Stimulated activated CD8-positive, alpha-beta memory T cell treated with anti-CD3 and anti-CD28 coated beads, Interleukin-12 subunit alpha, Interleukin-12 subunit beta, amount 100 ng/mL, for 24 hours (primary cell): ENCODE measurements around the gene SRRM1.
"Not testable (repeated sequence)": the region's sequence is repeated elsewhere in the genome, so short reads cannot be mapped to it uniquely, and the experiment has no call there.

Experiments used
- DNase-seq: peaks from one replicate; pipeline ENCODE4 v3.0.0-alpha.2; 2020; ENCODE audit errors: extremely low read depth

The SRRM1 gene

GRCh38 chr1:24695202-24695974, 52.3 kb downstream of the SRRM1 start:
- DNase-seq: no peak

- DNase-seq: no peak
Observed at GRCh38 chr1:24696041-24696755, 53.1 kb downstream of the SRRM1 start.

- no peak for DNase-seq
Observed at GRCh38 chr1:24696756-24697330, 53.7 kb downstream of the SRRM1 start.

DNA sequence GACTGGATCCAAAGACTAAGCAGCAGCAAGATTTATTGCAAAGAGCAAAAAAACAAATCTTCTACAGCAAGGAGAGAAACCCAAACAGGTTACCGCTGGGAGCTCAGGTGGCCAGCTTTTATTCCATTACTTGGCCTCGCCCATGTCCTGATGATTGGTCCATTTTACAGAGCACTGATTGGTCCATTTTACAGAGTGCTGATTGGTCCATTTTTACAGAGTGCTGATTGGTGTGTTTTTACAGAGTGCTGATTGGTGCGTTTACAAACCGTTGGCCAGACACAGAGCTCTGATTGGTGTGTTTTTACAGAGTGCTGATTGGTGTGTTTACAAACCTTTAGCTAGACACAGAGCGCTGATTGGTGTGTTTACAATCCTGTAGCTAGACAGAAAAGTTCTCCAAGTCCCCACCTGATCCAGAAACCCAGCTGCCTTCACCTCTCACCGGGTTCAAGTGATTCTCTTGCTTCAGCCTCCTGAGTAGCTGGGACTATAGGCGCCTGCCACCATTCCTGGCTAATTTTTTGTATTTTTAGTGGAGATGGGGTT, 54.4 kb downstream of the SRRM1 start:
- DNase-seq: not testable (repeated sequence)

- DNase-seq: not testable (repeated sequence)
Observed at GRCh38 chr1:24698326-24698725, 55.2 kb downstream of the SRRM1 start.

DNA sequence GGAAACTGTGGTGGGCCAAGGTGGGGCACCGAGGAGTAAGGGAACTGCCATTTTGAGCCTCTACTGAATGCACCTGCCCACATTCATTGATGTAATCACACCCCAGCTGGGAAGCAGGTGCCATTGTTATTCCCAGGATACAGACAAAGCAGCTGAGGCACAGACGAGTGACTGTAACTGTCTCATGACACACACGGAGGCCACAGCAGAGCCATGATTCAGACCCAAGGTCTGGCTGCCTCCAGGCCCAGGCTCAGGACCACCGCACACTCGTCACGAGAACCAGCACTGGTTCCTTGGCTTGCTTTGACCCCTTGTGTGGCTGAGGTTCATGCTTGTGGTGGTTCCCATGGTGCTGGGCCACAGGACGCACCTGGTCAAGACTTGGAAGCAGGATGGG, 56.5 kb downstream of the SRRM1 start:
- no peak for DNase-seq

- DNase-seq: no peak
Observed at GRCh38 chr1:24702511-24703293, 59.6 kb downstream of the SRRM1 start.

- DNase-seq: no peak
Observed at GRCh38 chr1:24704411-24705259, 61.5 kb downstream of the SRRM1 start.

DNA sequence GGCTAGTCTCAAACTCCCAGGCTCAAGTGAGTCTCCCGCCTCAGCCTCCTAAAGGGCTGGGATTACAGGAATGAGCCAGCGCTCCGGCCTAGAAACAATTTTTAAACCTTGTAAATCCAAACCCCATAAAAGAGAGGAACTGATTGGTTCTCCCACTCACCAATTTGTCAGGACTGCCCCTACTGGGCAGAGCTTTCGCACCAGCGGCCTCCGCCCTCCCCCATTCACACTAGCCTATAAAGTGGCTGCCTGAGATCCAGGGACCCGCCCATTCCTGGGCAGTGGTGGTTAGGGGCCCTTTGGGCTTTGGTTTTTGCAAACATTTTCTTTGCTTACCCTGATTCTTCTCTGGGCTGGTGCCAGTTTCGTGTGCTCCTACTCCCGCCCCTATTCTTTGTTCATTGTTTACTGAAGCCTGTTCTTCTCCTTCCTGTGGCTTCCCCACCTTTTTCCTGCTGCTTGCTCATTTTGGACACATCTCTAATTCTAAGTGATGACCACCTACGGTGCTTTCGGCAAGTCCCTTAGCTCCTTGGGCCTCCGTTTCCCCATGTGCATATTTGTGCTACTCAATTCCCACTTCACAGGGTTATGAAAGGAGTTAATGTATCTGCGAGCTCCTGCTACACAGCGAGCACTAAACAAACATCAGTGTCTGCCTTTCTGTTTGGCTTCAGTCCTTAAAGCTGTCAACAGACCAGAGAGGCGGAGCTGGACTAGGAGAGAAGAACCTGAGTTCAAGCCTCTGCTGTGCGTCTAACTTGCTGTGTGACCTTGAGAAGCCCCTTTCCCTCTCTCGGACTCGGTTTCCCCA, 62.4 kb downstream of the SRRM1 start:
- DNase-seq: no peak

GRCh38 chr1:24706074-24706389, 62.9 kb downstream of the SRRM1 start:
- not testable (repeated sequence) for DNase-seq

DNA sequence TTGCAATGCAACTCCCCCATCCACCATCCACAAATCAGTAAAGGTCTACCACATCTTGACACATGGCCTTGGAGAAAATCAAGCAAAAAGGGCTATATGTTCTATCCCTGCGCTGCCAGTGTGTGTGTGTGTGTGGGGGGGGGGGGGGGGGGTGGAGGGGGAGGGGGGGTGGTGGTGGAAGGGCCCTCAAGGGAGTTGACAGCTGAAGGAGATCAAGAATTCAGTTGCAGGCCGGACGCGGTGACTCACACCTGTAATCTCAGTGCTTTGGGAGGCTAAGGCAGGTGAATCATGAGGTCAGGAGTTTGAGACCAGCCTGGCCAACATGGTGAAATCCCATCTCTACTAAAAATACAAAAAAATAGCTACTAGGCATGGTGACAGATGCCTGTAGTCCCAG, 64.6 kb downstream of the SRRM1 start:
- DNase-seq: no peak

DNA sequence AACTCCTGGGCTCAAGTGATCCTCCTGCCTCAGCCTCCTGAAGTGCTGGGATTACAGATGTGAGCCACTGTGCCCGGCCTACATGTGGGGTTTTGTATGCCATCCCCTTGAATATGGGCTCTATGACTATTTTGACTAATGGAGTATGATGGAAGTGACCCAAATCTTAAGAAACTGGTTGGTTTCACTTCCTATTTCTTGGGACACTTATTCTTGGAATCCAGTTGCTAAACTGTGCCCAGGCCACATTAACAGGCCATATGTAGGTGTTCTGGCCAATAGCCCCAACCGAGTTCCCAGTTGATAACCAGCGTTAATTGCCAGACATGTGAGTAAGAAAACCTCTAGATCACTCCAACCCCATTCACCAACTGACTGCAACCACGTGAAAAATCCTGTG, 65.8 kb downstream of the SRRM1 start:
- DNase-seq: no peak

DNA sequence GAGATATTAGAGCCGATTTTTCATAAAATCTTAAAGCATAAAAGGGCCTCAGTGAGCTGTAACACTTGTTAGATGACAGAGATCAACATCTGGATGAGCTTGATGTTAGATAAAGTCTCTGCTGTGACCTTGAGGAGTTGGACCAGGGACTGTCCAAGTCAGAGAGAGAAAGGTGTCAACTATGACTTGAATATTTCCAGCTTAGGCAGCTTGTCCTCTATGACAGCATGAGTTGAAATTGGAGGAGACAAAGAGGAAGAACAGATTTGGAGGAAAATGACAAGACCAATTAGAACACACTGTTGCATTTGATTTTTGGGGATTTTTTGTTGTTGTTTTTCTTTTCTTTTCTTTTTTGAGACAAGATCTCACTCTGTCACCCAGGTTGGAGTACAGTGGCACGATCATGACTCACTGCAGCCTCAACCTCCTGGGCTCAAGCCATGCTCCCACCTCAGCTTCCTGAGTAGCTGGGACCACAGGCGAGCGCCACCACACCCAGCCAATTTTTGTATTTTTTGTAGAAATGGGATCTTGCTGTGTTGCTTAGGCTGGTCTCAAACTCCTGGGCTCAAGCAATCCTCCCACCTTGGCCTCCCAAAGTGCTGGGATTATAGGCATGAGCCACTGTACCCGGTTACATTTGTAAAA, 66.8 kb downstream of the SRRM1 start:
- no peak for DNase-seq

- DNase-seq: no peak
Observed at GRCh38 chr1:24711329-24711728, 68.2 kb downstream of the SRRM1 start.

DNA sequence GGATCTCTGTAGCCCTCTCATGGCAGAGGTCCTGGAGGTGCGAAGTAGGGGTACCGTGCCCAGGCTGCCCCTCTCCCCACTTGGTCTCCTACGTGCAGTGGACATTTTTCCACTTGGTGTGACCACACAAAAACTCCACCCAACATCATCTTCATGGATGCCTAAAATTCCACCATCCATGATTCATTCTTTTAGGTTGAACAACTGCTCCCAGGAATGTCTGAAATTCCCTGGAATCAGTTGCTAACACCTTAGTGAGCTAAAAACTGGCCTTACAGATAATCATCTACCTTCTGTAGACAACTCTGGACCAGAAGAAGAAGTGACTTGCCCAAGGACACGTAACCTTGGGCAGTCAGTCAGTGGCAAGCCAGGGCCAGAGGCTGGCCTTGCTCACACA, 70.1 kb downstream of the SRRM1 start:
- DNase-seq: no peak

GRCh38 chr1:24713736-24714135, 70.6 kb downstream of the SRRM1 start:
- no peak for DNase-seq

DNA sequence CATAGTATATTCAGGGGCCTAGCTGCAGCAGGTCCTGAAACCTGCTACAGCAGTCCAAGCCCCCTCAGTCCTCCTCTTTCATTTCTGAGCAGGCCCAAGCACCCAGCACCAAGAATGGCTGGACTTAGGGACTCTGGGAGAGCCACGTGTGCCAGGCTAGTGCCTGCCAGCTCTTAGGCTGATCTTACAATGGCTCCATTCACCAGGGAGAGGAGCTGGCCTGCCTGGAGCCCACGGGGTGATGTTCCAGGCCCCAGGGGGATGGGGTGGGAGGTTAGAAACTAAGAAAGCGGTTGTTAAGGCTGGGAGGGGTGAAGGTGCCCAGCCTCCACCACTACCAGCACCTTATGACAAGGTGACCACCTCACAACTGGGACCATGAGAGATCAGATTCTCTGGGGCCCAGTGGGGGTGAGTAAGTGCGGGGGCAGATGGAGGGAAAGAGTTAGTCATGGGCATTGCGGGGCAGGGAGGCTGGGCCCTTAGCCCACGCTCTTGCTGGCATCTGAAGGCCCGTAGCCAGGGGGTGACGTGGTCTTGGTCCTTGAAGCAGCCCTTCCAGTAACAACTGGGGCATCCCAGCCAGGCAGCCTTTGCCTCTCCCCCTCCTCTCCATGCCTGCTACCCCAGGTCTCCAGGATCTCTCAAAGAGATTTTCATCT, 71.9 kb downstream of the SRRM1 start:
- no peak for DNase-seq

DNA sequence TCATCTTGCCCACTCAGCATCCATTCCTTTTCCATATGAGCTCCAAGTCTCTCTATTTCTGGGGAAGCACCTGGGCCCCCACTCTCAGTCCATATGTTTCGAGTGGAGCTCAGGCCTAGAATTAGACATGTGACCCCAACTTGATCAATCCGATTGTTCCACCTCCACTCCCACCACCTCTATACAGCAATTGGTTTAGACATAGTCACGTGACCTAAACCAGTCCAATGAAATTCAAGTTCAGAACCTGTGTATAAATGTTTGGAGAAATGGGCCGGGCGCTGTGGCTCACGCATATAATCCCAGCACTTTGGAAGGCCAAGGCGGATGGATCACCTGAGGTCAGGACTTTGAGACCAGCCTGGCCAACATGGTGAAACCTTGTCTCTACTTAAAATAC, 72.6 kb downstream of the SRRM1 start:
- DNase-seq: no peak
